GM19455 (cell line): ENCODE results near the gene SHISA7.

Experiments used
- ATAC-seq: cut with Tn5 transposase; IDR thresholded peaks from one replicate; pipeline ENCODE4 v1.9.1; 2021; ENCODE audit not compliant: unreplicated experiment

The SHISA7 gene

GRCh38 chr19:55482156-55482961 is 39.3 kb upstream of the SHISA7 start:
- ATAC-seq, result no peak

DNA sequence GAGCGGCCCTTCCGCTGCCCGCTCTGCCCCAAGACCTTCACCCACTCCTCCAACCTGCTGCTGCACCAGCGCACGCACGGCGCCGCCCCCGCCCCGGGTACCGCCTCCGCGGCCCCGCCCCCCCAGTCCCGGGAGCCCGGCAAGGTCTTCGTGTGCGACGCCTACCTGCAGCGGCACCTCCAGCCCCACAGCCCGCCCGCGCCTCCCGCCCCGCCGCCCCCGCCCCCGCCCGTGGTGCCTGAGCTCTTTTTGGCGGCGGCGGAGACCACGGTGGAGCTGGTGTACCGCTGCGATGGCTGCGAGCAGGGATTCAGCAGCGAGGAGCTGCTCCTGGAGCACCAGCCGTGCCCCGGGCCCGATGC is 38.7 kb upstream of the SHISA7 start:
- ATAC-seq, result no peak

GRCh38 chr19:55481148-55481793 is 38.2 kb upstream of the SHISA7 start:
- ATAC-seq, result no peak

- no peak for ATAC-seq
Observed at GRCh38 chr19:55479451-55480230, 36.5 kb upstream of the SHISA7 start.

DNA sequence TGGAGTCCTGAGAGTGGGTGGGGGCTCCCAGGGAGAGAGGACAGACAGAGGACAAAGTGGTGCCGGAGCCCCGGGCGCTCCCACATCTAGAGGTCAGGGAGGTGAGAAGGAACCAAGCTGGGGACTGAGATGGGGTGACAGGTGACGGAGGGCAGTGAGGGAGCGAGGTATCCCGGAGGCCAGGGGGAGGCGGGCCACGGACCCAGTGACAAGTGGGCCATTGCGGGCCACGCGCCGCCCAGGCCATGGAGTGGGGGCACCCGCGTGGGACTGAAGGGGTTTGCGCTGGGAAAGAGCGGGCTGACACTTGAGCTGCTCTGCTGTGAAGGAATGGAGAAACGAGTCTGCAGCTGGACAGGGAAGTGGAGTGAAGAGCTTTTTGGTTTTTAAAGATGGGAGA is 35.9 kb upstream of the SHISA7 start:
- ATAC-seq, result no peak

DNA sequence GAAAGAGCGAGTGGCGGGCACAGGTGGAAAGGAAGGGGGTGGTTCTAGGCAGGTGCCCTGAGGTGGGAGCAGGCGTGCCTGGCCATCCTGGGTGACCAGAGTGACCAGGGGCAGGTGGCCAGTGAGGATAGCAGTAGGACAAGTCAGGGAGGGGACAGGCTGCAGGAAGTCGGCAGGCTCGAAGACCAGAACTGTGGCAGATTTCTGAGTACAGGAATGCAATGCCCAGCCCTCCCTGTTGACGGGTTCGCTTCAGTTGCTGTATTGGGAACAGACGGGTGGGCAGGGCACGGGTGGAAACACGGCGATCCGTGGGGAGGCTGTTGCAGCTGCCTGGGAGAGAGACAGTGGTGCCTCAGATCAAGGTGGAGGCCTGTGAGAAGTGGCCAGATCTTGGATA is 35.3 kb upstream of the SHISA7 start:
- no peak for ATAC-seq

DNA sequence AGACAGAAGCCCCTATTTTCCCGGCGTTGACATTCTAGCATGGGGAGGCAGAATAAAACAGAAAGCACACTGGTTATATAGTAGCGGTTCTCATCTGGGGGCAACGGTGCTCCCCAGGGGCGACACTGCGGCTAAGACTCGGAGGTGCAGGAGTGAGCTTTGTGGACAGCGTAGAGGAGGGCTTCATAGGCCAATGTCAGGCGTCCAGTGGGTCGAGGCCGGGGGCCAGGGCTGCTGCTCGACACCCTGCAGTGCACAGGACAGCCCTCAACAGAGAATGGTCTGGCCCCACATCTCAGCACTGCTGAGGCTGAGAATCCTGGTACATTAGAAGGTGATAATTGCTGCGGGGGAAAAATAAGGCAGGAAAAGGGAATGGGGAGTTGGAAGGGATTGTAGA is 34.8 kb upstream of the SHISA7 start:
- no peak for ATAC-seq

DNA sequence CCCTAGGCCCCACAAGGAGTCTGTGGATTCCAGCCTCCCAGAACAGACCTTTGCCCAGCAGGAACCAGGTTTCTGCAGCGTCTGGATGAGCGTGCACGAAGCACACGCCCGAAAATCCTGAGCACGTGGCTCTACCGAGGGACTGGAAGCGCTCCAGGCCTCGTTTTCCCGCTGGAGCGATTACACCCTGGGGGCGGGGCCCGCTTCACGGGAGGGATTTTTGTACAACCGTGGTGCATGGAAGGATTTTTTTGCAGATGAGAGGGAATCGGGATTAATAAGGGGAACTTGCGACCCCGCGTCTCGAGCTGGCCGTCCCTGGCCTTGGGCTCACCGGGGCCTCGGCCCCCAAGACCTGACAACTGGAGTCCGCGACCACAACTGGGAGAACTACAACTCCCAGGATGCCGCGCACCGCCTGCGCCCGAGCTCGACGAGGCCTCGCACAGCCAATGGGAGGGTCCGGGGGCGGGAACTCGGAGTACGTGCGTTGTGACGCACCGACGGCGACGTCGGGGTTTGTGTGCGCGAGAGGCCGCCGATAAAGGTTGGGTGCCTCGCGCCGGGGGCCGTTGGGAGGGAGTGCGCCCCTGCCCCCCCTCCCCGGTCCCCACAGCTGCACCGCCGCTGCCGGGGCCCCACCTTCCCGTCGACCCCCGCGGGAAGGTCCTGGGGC is 33.1 kb upstream of the SHISA7 start, which contains the start of gene ZNF628:
Gene ZNF628 (plus strand): TSS at position 518 of the 676 bp plus-strand sequence. CDS start 3,294 bp downstream, outside the sequence.
- peak; percentile 81 for ATAC-seq

GRCh38 chr19:55474269-55475265 is 31.5 kb upstream of the SHISA7 start:
- ATAC-seq, result no peak

DNA sequence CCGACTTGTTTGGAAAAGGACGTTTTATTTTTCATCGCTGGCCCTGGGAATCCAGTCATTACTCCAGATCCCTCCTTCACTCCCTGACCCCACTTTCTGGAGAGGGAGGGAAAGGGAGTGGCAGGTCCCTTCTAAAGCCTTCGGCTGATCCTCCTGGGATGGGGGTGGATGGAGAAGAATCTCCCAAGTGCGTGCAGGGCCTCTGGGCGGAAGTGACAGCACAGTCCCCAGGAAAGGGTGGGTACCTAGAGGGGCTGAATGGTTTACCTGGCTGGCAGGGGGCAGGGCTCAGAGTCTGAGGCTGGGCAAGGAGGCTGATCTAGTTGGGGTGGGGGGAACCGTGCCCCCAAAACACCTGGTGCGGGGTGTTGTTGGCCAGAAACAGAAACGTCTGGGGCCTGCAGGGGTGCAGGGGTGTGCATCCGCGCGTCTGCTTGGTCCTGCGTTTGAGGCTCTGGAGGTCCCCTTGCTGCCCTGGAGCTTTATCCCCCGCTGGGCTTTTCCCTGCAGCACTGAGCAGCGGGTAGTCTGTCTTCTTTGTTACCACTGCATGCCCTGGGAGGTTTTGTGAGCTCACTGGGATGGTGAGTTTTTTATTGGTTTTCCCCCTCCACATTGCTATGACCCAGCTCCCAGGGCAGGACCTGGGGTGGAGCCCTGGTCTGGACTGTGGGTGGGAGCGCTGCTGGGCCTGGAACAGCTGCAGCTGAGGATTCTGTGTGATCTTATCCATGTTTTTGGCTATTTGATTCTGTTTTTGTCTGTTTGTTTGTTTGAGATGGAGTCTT is 30.3 kb upstream of the SHISA7 start:
- no peak for ATAC-seq

DNA sequence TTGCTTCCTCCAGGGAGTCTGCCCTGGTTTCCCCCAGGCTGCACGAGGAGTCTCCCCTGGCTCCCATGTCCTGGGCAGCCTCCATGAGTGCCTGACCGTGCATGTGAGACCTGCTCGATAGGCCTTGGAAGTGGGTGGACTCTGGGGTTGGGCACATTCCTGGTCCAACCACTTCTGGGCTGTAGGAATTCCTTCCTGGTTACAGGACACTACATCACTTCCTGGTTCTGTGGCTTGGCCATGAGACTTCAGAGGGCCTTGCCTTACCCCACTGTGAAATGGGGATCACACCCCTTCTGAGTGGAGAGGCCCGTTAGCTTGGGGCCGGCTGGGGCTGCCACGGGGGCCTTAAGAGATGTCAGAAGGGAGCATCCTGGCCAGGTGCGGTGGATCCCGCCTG is 29.4 kb upstream of the SHISA7 start:
- ATAC-seq, result no peak

- ATAC-seq, result no peak
Observed at GRCh38 chr19:55471266-55471665, 28.2 kb upstream of the SHISA7 start.

DNA sequence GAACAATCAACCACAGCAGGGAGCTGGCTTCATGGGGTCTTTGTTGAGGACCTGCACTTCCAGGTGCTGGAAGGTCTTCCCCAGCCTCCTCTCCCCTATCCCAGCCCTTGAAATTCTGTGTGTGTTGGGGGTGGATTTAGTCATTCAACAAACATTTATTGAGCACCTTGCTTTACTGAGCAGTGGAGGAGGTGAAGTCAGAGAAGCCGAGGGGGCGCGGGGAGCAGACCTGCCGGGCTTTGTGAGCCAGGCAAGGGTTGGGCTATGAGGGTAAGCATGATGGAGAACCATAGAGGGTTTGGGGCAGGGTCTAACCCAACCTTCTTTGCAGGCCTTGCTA is 24.9 kb upstream of the SHISA7 start:
- ATAC-seq, result no peak

GRCh38 chr19:55467236-55468053 is 24.3 kb upstream of the SHISA7 start:
- no peak for ATAC-seq

GRCh38 chr19:55466241-55466614 is 23.1 kb upstream of the SHISA7 start:
- no peak for ATAC-seq

DNA sequence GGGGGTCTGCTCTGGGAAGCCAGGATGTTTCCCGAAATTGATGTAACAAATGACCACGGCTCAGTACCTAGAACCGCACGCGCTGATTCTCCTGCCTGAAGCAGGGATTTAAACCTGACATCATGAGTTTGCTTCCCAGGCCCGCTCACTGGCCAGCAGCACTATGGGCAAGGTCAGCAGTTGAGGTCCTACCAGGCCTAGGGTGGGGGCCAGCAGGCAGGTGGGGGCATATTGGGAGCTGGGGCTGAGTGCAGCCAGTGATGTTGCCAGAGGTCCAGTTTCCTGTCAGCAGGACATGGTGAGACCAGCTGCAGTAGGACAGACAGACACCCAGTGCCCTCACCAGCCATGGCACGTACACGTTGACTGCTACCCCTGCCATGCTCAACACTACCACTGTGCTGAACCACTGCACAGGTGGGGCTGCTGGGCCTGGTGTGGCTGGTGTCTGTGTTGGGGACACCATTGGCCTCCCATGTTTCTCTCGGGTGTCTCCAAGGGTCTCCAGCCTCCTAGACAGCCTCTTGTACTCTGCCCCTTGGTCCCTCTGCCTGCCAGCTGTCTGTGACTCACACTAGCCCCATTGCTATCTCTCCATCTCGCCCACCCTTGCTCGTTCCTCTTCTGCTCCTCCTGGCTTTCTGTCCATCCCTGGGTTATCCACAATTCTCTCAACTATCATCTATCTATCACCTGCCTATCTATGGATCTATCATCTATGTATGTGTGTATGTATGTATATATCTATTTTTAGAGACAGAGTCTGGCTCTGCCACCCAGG is 22.6 kb upstream of the SHISA7 start:
- ATAC-seq, result no peak

GRCh38 chr19:55464662-55465054 is 21.6 kb upstream of the SHISA7 start, which contains the start of gene C19orf85:
TSS of gene C19orf85 (minus strand) at chr19:55464751. CDS start at chr19:55464554, 197 bp downstream.
- ATAC-seq, result no peak
